Mucosa of descending colon (tissue), 3 donors: ENCODE results near the gene PAK4. TPM values are rescaled to one million over a fixed set of nuclear protein-coding genes. Genes with fewer than 3 reads are reported as not detected.

Experiments
- ATAC-seq: fragments of 200-7000 bp; cut with Tn5 transposase; one replicate; pipeline ENCODE4 v1.9.1; 2020; ENCODE audit warnings: mild to moderate bottlenecking, moderate library complexity
- DNase-seq, 3 donors: peaks; one replicate each; pipeline ENCODE4 v3.0.0-alpha.2; 2020
- H3K36me3 ChIP-seq: fragments of 200-600 bp; one replicate; pipeline ENCODE4 v1.8.0; 2021; ENCODE audit warnings: low read depth, mild to moderate bottlenecking
- H3K4me1 ChIP-seq: fragments of 200-600 bp; one replicate; pipeline ENCODE4 v1.8.0; 2021; ENCODE audit warnings: low read depth, mild to moderate bottlenecking
- H3K4me3 ChIP-seq: fragments of 200-600 bp; one replicate; pipeline ENCODE4 v1.8.0; 2021; ENCODE audit warnings: mild to moderate bottlenecking
- H3K9me3 ChIP-seq: fragments of 200-600 bp; one replicate; pipeline ENCODE4 v1.8.0; 2021; ENCODE audit warnings: mild to moderate bottlenecking
- CTCF ChIP-seq: fragments of 200-600 bp; IDR thresholded peaks from one replicate; pipeline ENCODE4 v1.8.0; 2022; ENCODE audit warnings: antibody characterized with exemption, mild to moderate bottlenecking
- intact Hi-C, 2 donors: fragments of 100-400 bp; cut with DNase I in 1 of 2; cut with micrococcal nuclease in 1 of 2; formaldehyde crosslinking; loops; one replicate each; pipeline versions ENCODE4 v1.11.0 to v1.11.1; 2022; cut with DNase I, micrococcal nuclease
- total RNA-seq, 3 donors: library from RNA; stranded (reverse); fragmentation: NEBNext Ultra II Directional in 2 of 3; extraction: Animal tissue kit (Norgen Biotek cat#: 25700) in 2 of 3; gene quantifications; one replicate each; pipeline versions ENCODE4 v1.2.1 to v1.2.4, GENCODE V29; 2021 to 2023
- donor health status: DM: no; HTN: no; CAD: no; lungs with moderate emphysema.
- donor health status: DM: no; HTN: no; CAD: no.
- donor health status: DM: no; HTN: yes; CAD: no.

The PAK4 gene
- total RNA-seq, 3 donors from 2014 or later: 54.4 to 116 (median 76.5) TPM

- intact Hi-C loops: no loop called here
- DNase-seq (no peak), ATAC-seq (no peak)
- Histone ChIP-seq H3K4me3 (no peak overlapping the region), H3K36me3 (no peaks in the 10 kb centered on the region), H3K9me3 (no peaks in the 10 kb centered on the region), H3K4me1 (no peaks in the 10 kb centered on the region)
- no peak for TF ChIP-seq CTCF
Observed at GRCh38 chr19:39200066-39200802, 74.6 kb downstream of the PAK4 start.

DNA sequence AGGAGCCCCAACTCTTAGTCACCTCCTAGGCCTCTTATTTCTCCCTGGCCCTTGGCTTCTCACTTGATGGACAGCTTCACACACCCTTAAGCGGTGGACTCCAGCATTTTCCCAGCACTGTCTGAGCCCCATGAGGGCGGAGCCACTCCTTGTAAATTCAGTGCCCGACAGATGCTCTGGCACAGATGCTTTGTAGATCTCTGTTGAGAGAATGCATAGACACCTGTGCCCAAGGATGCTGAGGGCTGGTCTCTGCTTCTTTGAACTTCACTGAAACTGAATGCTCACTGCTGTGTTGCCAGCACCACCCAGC, 75.2 kb downstream of the PAK4 start:
- no peak for DNase-seq
- H3K9me3 ChIP-seq: no peaks in the 10 kb centered on the region
- no peaks in the 10 kb centered on the region for H3K4me1 ChIP-seq
- H3K4me3 ChIP-seq: no peak overlapping the region
- H3K36me3 ChIP-seq: no peaks in the 10 kb centered on the region
- ATAC-seq: no peak
- no peak for TF ChIP-seq CTCF
- intact Hi-C loops: no loop called here

- no peaks in the 10 kb centered on the region for H3K36me3 ChIP-seq
- H3K4me1 ChIP-seq: no peaks in the 10 kb centered on the region
- no peaks in the 10 kb centered on the region for H3K9me3 ChIP-seq
- DNase-seq: no peak
- ATAC-seq: no peak
- no peak for TF ChIP-seq CTCF
- H3K4me3 ChIP-seq: no peak overlapping the region
- intact Hi-C loops: no loop called here
Observed at GRCh38 chr19:39202998-39203355, 77.4 kb downstream of the PAK4 start.

DNA sequence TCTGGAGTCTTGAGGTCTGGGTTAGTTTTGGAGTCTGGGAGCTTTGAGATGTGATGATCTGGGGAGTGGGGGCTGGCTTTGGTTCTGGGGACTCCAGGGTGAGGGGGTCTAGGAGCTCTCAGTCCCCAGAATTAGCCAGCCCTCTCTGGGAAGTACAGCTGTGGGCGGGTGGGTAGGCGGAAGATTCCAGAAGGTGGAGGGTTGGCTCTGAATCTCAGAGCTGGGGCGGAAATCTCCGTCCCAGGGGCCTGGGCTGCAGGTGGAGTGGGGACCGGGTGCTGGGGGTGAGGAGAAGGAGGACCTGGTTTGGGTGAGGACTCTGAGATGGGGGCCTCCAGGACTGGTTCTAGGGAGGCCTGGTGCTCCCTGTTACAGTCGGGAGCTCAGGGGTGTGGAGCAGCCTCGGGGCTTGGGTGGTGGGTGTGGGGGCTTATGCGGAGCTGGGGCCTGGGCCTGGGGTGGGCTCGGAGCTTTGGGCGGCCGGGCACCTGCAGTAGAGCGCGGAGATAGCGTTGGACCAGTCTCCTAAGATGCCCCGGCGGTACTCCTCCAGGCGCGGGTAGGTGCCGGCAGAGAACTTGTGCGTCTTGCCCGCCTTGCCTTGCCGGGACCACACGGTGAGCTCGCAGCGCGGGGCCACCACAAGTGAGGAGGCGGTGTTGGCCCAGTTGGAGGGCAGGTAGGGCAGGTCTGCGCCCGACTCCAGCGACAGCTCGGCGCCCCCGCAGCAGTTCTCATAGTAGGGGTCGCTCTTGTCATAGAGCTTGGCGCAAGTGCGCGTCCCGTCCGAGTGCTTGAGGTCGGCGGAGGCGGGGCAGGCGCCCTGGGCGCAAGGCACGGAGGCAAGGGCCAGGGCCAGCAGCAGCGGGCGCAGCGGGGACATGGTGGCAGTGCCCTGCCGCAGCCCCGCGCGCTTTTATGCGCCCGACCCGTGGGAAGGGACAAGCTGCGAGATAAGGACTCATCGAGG, 78.1 kb downstream of the PAK4 start, which contains the start of gene SYCN:
Gene SYCN, minus strand, starts transcription at position 892 of the 970 bp plus-strand sequence. Its CDS starts 9 bp downstream, at position 883.
- no peaks in the 10 kb centered on the region for H3K36me3 ChIP-seq
- intact Hi-C loops: no loop called here
- TF ChIP-seq CTCF: no peak
- H3K9me3 ChIP-seq: no peaks in the 10 kb centered on the region
- DNase-seq (no peak), ATAC-seq (no peak)
- no peak within 1 kb of the TSS for H3K4me3 ChIP-seq
- no peaks in the 10 kb centered on the region for H3K4me1 ChIP-seq

DNA sequence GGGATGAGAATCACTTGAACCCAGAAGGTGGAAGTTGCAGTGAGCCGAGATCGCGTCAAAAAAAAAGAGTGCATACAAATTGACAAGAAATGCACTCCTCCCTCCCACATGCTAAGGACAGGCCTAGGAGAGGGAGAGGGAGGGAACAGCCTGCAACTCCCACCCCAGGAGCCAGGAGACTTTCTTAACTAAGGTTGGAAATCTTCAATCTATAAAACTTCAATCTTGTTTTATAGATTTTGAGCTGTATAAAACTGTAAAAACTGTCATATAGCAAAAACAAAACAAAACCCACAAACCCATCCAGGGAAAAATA, 79.8 kb downstream of the PAK4 start:
- no peak for DNase-seq
- no peak overlapping the region for H3K4me3 ChIP-seq
- H3K36me3 ChIP-seq: no peaks in the 10 kb centered on the region
- intact Hi-C loops: no loop called here
- no peaks in the 10 kb centered on the region for H3K4me1 ChIP-seq
- H3K9me3 ChIP-seq: no peaks in the 10 kb centered on the region
- ATAC-seq: no peak
- no peak for TF ChIP-seq CTCF
